Gastrocnemius medialis (tissue), 4 donors: Measurements from ENCODE around the gene BNC2. TPM values are rescaled to one million over a fixed set of nuclear protein-coding genes. Genes with fewer than 3 reads are reported as not detected.

Experiments used
- ATAC-seq, 2 donors: fragments of 150-250 bp; one replicate each; pipeline ENCODE4 v1.9.1; 2016
- DNase-seq, 2 donors: peaks; one replicate each; pipeline ENCODE4 v3.0.0-alpha.2; 2019
- H3K27ac ChIP-seq, 4 donors: fragments of 200-600 bp; sonication (generic); 1 replicate in 1 of 4; 2 replicates in 3 of 4; pipeline ENCODE4 v1.5.1; 2016 to 2018; ENCODE audit warnings: mild to moderate bottlenecking in 2 of 4, moderate library complexity in 1 of 4
- H3K27me3 ChIP-seq, 3 donors: fragments of 200-600 bp; sonication (generic) in 2 of 3; 1 replicate in 1 of 3; 2 replicates in 2 of 3; pipeline versions ENCODE4 v1.5.1 to v1.6.0; 2016 to 2019; ENCODE audit warnings: mild to moderate bottlenecking in 1 of 3, moderate library complexity in 1 of 3
- H3K36me3 ChIP-seq, 2 donors: fragments of 200-600 bp; sonication (generic) in 1 of 2; one replicate each; pipeline ENCODE4 v1.5.1; 2017 to 2018
- H3K4me1 ChIP-seq, 2 donors: fragments of 200-600 bp; sonication (generic) in 1 of 2; one replicate each; pipeline ENCODE4 v1.5.1; 2016 to 2017; ENCODE audit warnings: mild to moderate bottlenecking in 2 of 2
- H3K4me3 ChIP-seq, 4 donors: fragments of 200-600 bp; sonication (generic) in 3 of 4; 1 replicate in 1 of 4; 2 replicates in 3 of 4; pipeline ENCODE4 v1.5.1; 2016 to 2019; ENCODE audit warnings: mild to moderate bottlenecking in 2 of 4
- H3K9me3 ChIP-seq, 3 donors: fragments of 200-600 bp; sonication (generic) in 2 of 3; 1 replicate in 1 of 3; 2 replicates in 2 of 3; pipeline ENCODE4 v1.5.1; 2016 to 2019
- POLR2A ChIP-seq, 2 donors: fragments of 450-650 bp; IDR thresholded peaks; one replicate each; pipeline ENCODE4 v1.6.1; 2017; ENCODE audit warnings: antibody characterized with exemption in 2 of 2, mild to moderate bottlenecking in 2 of 2, moderate library complexity in 2 of 2
- in situ Hi-C, 4 donors: fragments of 200-750 bp; cut with MboI; loops; one replicate each; pipeline versions ENCODE4 v1.15.0 to v1.8.0; 2017; ENCODE audit warnings: low sequenced_read_pairs in 4 of 4
- intact Hi-C: fragments of 100-400 bp; cut with DNase I; formaldehyde crosslinking; loops from one replicate; pipeline ENCODE4 v1.15.1; 2023; ENCODE audit warnings: low total_unique reads
- total RNA-seq, 4 donors: library from RNA; depleted of rRNA; stranded (reverse); fragments of >200 nt; gene quantifications; one replicate each; pipeline versions ENCODE4 v1.1.0 to v1.2.3, GENCODE V29; 2016
- TF ChIP-seq, protein P1 (sequence below), 5 experiments: fragments of 450-650 bp in 3 of 5; fragments of 200-600 bp in 2 of 5; sonication (generic) in 2 of 5; IDR thresholded peaks in 4 of 5; conservative IDR thresholded peaks in 1 of 5; 1 replicate in 4 of 5; 2 replicates in 1 of 5; pipeline ENCODE4 v1.5.1; 2016 to 2019; ENCODE audit warnings: antibody characterized with exemption in 5 of 5, mild to moderate bottlenecking in 3 of 5, moderate library complexity in 3 of 5

BNC2 gene
- total RNA-seq, 4 donors from 2014 or later, result 40.9 to 122 (median 68.7) TPM

DNA sequence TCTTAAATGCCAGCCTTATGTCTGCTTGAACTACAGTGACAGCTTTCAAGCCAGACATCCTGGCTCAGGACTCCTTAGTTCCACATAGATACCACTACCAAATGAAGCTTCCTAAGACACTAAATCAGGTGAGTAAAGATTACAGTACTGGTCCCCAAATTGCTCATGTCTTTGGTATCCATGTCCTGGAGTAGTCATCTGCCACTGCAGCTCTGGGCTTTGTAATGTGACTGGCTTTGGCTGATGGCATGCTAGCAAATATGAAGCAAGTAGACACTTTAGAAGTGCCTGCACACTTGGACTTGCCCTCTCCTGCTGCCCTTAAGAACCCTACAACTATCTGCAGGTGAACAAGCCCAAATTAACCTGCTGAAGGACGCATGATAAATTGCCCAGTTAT is 334.9 kb downstream of the BNC2 start:
- DNase-seq (no peak), ATAC-seq (no peak)
- Histone ChIP-seq H3K4me3 (no peak overlapping the region), H3K4me1 (peaks cover 0 to 16% of the 10 kb centered on the region in 2 donors), H3K9me3 (no peaks in the 10 kb centered on the region), H3K36me3 (no peaks in the 10 kb centered on the region), H3K27ac (no peak overlapping the region), H3K27me3 (no peaks in the 10 kb centered on the region)
- in situ Hi-C loops, result loop anchor here in 1 of 4 donors (25.0 kb wide), 1 partner anchor 348 kb away; no protein-coding TSS in a partner anchor
- TF ChIP-seq, protein P1, sequence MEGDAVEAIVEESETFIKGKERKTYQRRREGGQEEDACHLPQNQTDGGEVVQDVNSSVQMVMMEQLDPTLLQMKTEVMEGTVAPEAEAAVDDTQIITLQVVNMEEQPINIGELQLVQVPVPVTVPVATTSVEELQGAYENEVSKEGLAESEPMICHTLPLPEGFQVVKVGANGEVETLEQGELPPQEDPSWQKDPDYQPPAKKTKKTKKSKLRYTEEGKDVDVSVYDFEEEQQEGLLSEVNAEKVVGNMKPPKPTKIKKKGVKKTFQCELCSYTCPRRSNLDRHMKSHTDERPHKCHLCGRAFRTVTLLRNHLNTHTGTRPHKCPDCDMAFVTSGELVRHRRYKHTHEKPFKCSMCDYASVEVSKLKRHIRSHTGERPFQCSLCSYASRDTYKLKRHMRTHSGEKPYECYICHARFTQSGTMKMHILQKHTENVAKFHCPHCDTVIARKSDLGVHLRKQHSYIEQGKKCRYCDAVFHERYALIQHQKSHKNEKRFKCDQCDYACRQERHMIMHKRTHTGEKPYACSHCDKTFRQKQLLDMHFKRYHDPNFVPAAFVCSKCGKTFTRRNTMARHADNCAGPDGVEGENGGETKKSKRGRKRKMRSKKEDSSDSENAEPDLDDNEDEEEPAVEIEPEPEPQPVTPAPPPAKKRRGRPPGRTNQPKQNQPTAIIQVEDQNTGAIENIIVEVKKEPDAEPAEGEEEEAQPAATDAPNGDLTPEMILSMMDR (IDR thresholded peaks at IDR 0.05 in 4 of 5, conservative IDR thresholded peaks at IDR 0.05 in 1 of 5), result no peak
- no peak for TF ChIP-seq POLR2A (IDR thresholded peaks at IDR 0.05)
- intact Hi-C loops, result no loop called here

DNA sequence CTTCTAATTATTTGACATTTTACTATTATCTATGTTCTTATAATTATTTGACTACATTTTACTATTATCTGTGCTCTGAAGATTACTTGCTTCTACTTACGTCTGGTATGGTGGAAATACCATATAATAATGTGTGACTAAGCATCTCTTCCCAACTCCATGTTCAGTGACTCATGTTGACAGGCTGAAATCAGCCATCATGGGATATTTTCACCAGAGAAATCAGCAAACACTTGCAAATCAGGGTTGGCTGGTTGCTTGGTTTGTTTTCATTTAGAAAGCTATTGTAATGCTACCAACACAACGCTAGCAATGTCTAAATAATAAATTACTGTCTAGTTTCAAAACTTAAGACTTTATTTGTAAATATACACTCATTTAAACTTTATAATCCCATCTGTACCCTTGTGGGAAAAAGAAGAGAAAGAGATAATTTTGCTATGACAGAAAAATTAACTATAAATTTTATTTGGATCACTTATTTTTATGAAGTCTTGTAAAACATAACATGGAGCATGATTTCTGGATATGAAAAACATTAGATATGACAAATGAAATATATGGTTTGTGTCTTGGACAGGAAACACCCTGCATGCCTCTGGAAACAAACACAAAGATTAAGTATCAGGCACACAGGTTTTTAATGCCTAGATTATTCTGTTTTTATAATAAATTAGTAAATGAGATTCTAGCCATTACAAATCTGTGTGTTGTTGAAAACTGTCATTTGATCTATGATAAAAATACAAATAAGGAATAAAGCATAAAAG is 337.6 kb downstream of the BNC2 start:
- no peak overlapping the region for H3K27ac ChIP-seq

DNA sequence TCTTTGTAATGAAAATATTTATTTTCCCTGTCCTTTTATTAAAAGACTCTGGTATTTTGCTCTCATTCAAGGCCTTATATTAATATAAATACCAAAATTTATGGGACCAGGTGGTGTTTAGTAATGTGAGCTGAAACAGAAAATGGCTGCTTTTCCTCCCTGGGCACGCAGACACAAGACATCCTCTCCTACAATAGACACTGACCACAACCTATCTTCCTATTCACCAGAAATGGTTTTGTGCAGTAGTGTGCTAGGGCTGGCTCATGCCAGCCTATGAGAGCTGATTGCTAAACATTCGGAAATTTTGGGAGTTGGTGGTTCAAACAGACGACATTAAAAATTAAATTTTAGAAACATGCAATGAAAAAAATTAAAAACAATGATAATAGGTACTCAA is 338.2 kb downstream of the BNC2 start:
- no peak overlapping the region for H3K4me3 ChIP-seq
- H3K27me3 ChIP-seq, result no peaks in the 10 kb centered on the region
- no peaks in the 10 kb centered on the region for H3K36me3 ChIP-seq
- H3K9me3 ChIP-seq, result no peaks in the 10 kb centered on the region
- in situ Hi-C loops, result loop anchor here in 1 of 4 donors (25.0 kb wide), 1 partner anchor 345 kb away; no protein-coding TSS in a partner anchor
- H3K4me1 ChIP-seq, result peaks cover 0 to 26% of the 10 kb centered on the region in 2 donors
- peak overlapping the region in 1 of 4 donors; percentile 64 for H3K27ac ChIP-seq
- intact Hi-C loops, result loop anchor here (5.0 kb wide), 2 partner anchors 195 to 335 kb away; no protein-coding TSS in a partner anchor
- TF ChIP-seq, protein P1 (IDR thresholded peaks at IDR 0.05 in 4 of 5, conservative IDR thresholded peaks at IDR 0.05 in 1 of 5), result no peak
- TF ChIP-seq POLR2A (IDR thresholded peaks at IDR 0.05), result no peak
- no peak for DNase-seq
- no peak for ATAC-seq

More for the DNA sequence above, 337.6 kb downstream of the BNC2 start:
- no peaks in the 10 kb centered on the region for H3K27me3 ChIP-seq
- H3K4me3 ChIP-seq, result no peak overlapping the region
- ATAC-seq, result peak in 1 of 2 donors; percentile 35
- intact Hi-C loops, result loop anchor here (5.0 kb wide), 2 partner anchors 194 to 334 kb away; no protein-coding TSS in a partner anchor
- peaks cover 0 to 26% of the 10 kb centered on the region in 2 donors for H3K4me1 ChIP-seq
- no peaks in the 10 kb centered on the region for H3K9me3 ChIP-seq
- DNase-seq, result no peak
- H3K36me3 ChIP-seq, result no peaks in the 10 kb centered on the region
- TF ChIP-seq, protein P1 (IDR thresholded peaks at IDR 0.05 in 4 of 5, conservative IDR thresholded peaks at IDR 0.05 in 1 of 5), result no peak
- TF ChIP-seq POLR2A (IDR thresholded peaks at IDR 0.05), result no peak
- in situ Hi-C loops, result loop anchor here in 1 of 4 donors (25.0 kb wide), 1 partner anchor 346 kb away; no protein-coding TSS in a partner anchor

DNA sequence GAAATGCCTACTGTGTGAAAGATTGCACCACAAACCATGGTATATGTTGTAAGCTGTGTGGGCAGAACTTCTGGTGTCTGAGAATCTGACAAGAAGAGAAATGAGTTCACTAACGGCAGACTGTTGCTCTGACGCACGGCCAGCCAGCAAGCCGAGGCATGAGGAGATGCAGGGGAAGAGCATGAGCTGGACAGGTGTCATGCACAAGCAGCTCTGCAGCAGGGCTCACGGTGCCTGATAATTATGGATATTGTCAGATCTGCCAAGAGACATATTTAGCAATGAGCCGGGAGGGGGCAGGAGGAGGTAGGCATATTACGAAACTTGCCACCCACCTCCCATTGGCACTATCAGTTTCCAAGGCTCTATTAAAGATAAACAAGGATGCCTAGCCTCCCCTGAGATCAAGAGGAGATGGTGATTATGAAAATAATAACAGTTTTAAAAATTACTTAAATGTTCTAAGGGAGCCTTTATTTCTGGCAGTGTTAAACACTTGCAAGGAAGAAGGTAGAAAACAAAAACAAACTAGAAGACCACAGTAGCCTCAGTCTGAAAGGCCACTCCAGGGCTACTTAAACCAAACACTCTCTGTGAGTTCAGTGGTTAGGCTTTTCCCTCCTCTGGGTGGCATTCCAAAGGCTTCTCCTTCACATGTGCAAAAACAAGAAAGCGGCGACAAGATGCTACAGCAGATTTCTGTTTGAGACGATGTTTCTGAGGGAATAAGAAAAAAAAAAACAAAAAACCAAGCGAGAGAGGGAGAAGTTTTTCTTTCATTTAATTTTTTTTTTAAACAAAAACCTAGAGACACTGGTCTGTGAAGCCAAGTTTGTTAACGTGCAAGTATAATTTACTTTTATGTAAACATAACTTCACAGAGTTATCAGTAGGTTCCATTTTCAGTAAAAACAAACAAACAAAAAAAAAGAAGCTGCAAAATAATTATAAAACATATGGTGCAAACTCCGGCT is 339.5 kb downstream of the BNC2 start:
- no peaks in the 10 kb centered on the region for H3K9me3 ChIP-seq
- peak overlapping the region; percentile 55 to 69 (median 61) for H3K27ac ChIP-seq
- peak; percentile 55 to 73 for DNase-seq
- H3K36me3 ChIP-seq, result no peaks in the 10 kb centered on the region
- TF ChIP-seq, protein P1 (IDR thresholded peaks at IDR 0.05 in 4 of 5, conservative IDR thresholded peaks at IDR 0.05 in 1 of 5), result no peak
- ATAC-seq, result peak; percentile 82 to 90
- peaks cover 0 to 26% of the 10 kb centered on the region in 2 donors for H3K4me1 ChIP-seq
- H3K27me3 ChIP-seq, result no peaks in the 10 kb centered on the region
- intact Hi-C loops, result loop anchor here (5.0 kb wide), 2 partner anchors 196 to 336 kb away; no protein-coding TSS in a partner anchor
- H3K4me3 ChIP-seq, result no peak overlapping the region
- in situ Hi-C loops, result loop anchor here in 1 of 4 donors (25.0 kb wide), 1 partner anchor 344 kb away; no protein-coding TSS in a partner anchor
